D721Med (cell line): ENCODE results near the gene GALNT14.

ENCODE experiments used
- DNase-seq: peaks from one replicate; pipeline ENCODE4 v3.0.0; 2011; ENCODE audit warnings: low spot score; ENCODE audit not compliant: insufficient read length
- FAIRE-seq: peaks from 2 replicates; lab custom pipeline; 2011; peaks lifted over from hg19 to GRCh38; lab: Jason Lieb, UNC
- CTCF ChIP-seq: IDR thresholded peaks from 2 replicates; pipeline ENCODE4 v1.5.1; 2012; ENCODE audit warnings: mild to moderate bottlenecking, control low read depth; ENCODE audit not compliant: insufficient read depth; ENCODE audit errors: missing control alignments

The GALNT14 gene

GRCh38 chr2:31142110-31142509, 3.9 kb upstream of the GALNT14 start:
- no peak for TF ChIP-seq CTCF
- DNase-seq = no peak
- FAIRE-seq = no peak

GRCh38 chr2:31141443-31142085, 3.3 kb upstream of the GALNT14 start:
- no peak for FAIRE-seq
- TF ChIP-seq CTCF = no peak

GRCh38 chr2:31140151-31140550, 1.9 kb upstream of the GALNT14 start:
- TF ChIP-seq CTCF = no peak
- no peak for DNase-seq
- FAIRE-seq = no peak

More at GRCh38 chr2:31141443-31142085, 3.3 kb upstream of the GALNT14 start:
- DNase-seq = no peak

GRCh38 chr2:31139671-31140070, 1.4 kb upstream of the GALNT14 start:
- no peak for TF ChIP-seq CTCF
- DNase-seq (no peak), FAIRE-seq (no peak)

GRCh38 chr2:31137211-31138036, 816 bp downstream of the GALNT14 start:
- peak; percentile 43 for DNase-seq

GRCh38 chr2:31136732-31137131, 1.5 kb downstream of the GALNT14 start:
- TF ChIP-seq CTCF = no peak
- FAIRE-seq (no peak), DNase-seq (no peak)

More at GRCh38 chr2:31137211-31138036, 816 bp downstream of the GALNT14 start:
- FAIRE-seq = no peak
- TF ChIP-seq CTCF = no peak

- TF ChIP-seq CTCF = no peak
- FAIRE-seq (no peak), DNase-seq (no peak)
Observed at GRCh38 chr2:31136000-31136399, 2.2 kb downstream of the GALNT14 start.
